GM13977 (cell line): ENCODE data around the gene DUSP28.

Experiments used
- DNase-seq: peaks from one replicate; pipeline ENCODE4 v3.0.0; 2012; ENCODE audit warnings: low spot score
- in situ Hi-C: fragments of 300-500 bp; cut with MboI; formaldehyde crosslinking; loops from one replicate; pipeline ENCODE4 v1.12.0; 2022; ENCODE audit warnings: low sequenced_read_pairs, low pct_unique_long_range_greater_than_20kb, mixed read lengths, inconsistent platforms; ENCODE audit not compliant: unreplicated experiment
- TF ChIP-seq, protein P1 (sequence below): IDR thresholded peaks from 2 replicates; pipeline ENCODE4 v1.5.1; 2012; ENCODE audit warnings: mild to moderate bottlenecking, control low read depth; ENCODE audit not compliant: insufficient read depth; ENCODE audit errors: extremely low read depth, missing control alignments

Gene DUSP28

GRCh38 chr2:240560084-240560479 lies at the start of gene DUSP28:
TSS of gene DUSP28 (plus strand) at chr2:240560357. CDS start at chr2:240560685, 328 bp downstream.
- peak; percentile 94 for DNase-seq
- TF ChIP-seq, protein P1, sequence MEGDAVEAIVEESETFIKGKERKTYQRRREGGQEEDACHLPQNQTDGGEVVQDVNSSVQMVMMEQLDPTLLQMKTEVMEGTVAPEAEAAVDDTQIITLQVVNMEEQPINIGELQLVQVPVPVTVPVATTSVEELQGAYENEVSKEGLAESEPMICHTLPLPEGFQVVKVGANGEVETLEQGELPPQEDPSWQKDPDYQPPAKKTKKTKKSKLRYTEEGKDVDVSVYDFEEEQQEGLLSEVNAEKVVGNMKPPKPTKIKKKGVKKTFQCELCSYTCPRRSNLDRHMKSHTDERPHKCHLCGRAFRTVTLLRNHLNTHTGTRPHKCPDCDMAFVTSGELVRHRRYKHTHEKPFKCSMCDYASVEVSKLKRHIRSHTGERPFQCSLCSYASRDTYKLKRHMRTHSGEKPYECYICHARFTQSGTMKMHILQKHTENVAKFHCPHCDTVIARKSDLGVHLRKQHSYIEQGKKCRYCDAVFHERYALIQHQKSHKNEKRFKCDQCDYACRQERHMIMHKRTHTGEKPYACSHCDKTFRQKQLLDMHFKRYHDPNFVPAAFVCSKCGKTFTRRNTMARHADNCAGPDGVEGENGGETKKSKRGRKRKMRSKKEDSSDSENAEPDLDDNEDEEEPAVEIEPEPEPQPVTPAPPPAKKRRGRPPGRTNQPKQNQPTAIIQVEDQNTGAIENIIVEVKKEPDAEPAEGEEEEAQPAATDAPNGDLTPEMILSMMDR, result no peak
- in situ Hi-C loops, result no loop called here

DNA sequence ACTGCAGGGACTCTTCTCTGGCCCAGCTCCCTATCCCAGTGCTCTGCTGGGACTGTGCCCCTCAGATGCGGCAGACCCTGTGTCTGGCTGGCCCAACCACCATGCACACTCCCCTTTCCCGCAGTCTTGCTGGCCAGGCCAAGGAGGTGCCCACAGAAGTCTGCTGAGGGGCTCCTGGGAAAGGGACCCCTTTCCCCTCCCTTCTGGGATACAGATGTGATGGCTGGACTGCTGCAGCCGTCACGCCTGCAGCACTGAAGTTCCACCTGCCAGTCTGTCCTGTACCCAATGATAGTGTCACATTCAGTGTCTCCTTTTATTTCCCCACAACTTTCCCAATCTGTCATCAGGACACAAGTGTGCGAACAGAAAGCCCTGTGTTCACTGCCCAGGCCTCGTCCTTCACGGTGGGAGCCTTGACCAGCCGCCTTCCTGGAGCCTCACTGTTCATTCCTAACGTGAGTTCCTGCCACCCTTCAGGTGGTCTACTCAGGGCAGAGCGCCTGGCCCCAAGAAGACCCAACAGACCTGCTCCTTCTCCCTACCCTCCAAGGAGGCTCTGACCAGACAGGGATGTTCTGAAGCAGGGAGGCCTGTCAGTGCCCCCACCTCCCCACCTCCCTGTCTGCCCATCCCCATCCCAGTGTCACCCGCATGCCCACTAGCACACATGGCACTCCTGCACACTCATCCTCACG lies 49.5 kb upstream of the DUSP28 start:
- TF ChIP-seq, protein P1, result no peak
- no peak for DNase-seq
- in situ Hi-C loops, result loop anchor here (25.0 kb wide), 1 partner anchor 327 kb away; no protein-coding TSS in a partner anchor

- no peak for DNase-seq
- in situ Hi-C loops, result loop anchor here (25.0 kb wide), 1 partner anchor 326 kb away; no protein-coding TSS in a partner anchor
- TF ChIP-seq, protein P1, result no peak
Observed at GRCh38 chr2:240511351-240512108, 48.6 kb upstream of the DUSP28 start.

GRCh38 chr2:240512109-240512485 lies 48.1 kb upstream of the DUSP28 start:
- TF ChIP-seq, protein P1, result no peak
- in situ Hi-C loops, result loop anchor here (25.0 kb wide), 1 partner anchor 325 kb away; no protein-coding TSS in a partner anchor
- DNase-seq, result no peak

DNA sequence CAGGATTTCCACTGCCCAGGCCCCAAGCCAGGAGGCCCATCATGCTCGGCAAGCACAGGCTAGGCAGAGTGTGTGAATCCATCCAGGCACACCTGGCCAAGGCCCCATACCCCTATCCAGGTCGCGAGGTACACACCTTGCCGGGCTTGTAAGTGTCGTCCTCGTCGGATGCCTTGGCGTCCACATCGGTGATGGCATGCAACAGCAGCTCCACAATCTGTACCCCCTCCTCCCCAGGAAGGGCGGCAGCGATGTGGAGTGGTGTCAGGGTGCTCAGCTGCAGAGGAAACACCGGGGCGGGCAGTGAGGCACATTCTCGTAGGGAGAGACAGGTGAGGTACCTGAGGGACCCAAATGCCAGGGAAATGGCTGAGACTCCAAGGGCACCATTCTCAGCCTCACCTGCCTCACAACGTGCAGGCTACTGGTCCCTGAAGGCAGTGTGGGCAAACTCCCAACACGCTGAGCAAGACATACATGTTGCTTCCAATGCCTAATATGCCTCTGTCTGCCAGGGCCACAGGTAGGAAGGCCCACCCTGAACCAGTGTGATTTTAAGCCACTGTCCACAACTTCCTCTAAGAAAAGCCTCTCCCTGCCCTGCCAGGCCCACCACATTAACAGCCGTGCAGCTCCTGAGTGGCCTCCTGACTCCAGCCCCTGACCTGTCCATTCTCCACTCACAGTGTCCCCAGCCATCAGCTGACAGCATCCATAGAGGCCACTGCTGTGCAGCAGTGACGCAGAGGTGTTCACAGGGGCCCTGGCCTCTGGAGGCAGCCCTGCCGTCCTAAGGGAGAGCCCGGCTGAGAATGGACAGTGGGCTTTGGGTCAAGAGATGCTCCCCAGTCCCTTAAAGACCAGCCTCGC lies 47.3 kb upstream of the DUSP28 start:
- DNase-seq, result no peak
- TF ChIP-seq, protein P1, result no peak
- in situ Hi-C loops, result loop anchor here (25.0 kb wide), 1 partner anchor 324 kb away; no protein-coding TSS in a partner anchor
